Pons (tissue), 1 donor: ENCODE results near the gene GSG1L.

Experiments
- DNase-seq: peaks from one replicate; pipeline ENCODE4 v3.0.0-alpha.2; 2016; ENCODE audit warnings: low spot score

GSG1L gene

GRCh38 chr16:28062847-28063521, 530 bp downstream of the GSG1L start:
- no peak for DNase-seq

GRCh38 chr16:28062261-28062846, 1.2 kb downstream of the GSG1L start:
- no peak for DNase-seq

- no peak for DNase-seq
Observed at GRCh38 chr16:28061352-28062101, 2.0 kb downstream of the GSG1L start.

- no peak for DNase-seq
Observed at GRCh38 chr16:28059841-28060575, 3.5 kb downstream of the GSG1L start.

GRCh38 chr16:28058839-28059589, 4.5 kb downstream of the GSG1L start:
- DNase-seq = no peak

- no peak for DNase-seq
Observed at GRCh38 chr16:28057949-28058348, 5.6 kb downstream of the GSG1L start.

- no peak for DNase-seq
Observed at GRCh38 chr16:28053461-28053860, 10.1 kb downstream of the GSG1L start.

GRCh38 chr16:28052274-28053128, 11.0 kb downstream of the GSG1L start:
- no peak for DNase-seq

GRCh38 chr16:28051486-28051885, 12.0 kb downstream of the GSG1L start:
- no peak for DNase-seq

- DNase-seq = peak; percentile 1
Observed at GRCh38 chr16:28042811-28043210, 20.7 kb downstream of the GSG1L start.

GRCh38 chr16:28041615-28042014, 21.9 kb downstream of the GSG1L start:
- DNase-seq = no peak

GRCh38 chr16:28040039-28040438, 23.5 kb downstream of the GSG1L start:
- DNase-seq = no peak

GRCh38 chr16:28039493-28039892, 24.0 kb downstream of the GSG1L start:
- no peak for DNase-seq

GRCh38 chr16:28038409-28038808, 25.1 kb downstream of the GSG1L start:
- no peak for DNase-seq

- DNase-seq = no peak
Observed at GRCh38 chr16:28035866-28036393, 27.6 kb downstream of the GSG1L start.

GRCh38 chr16:28033870-28034269, 29.6 kb downstream of the GSG1L start:
- no peak for DNase-seq

- DNase-seq = no peak
Observed at GRCh38 chr16:28029387-28030002, 34.0 kb downstream of the GSG1L start.

- DNase-seq = no peak
Observed at GRCh38 chr16:28027055-28027454, 36.5 kb downstream of the GSG1L start.

GRCh38 chr16:28025631-28026030, 37.9 kb downstream of the GSG1L start:
- no peak for DNase-seq

- DNase-seq = no peak
Observed at GRCh38 chr16:28019218-28019617, 44.3 kb downstream of the GSG1L start.
